ENCODE measurements around the gene IFT81.

Gene IFT81

GRCh38 chr12:110093631-110094311, 30.4 kb upstream of the IFT81 start:
- no peak overlapping the region for H3K4me3 ChIP-seq (ENCODE audit: low read depth in 1 of 2, low read length in 1 of 2)
- TF ChIP-seq, protein P1, sequence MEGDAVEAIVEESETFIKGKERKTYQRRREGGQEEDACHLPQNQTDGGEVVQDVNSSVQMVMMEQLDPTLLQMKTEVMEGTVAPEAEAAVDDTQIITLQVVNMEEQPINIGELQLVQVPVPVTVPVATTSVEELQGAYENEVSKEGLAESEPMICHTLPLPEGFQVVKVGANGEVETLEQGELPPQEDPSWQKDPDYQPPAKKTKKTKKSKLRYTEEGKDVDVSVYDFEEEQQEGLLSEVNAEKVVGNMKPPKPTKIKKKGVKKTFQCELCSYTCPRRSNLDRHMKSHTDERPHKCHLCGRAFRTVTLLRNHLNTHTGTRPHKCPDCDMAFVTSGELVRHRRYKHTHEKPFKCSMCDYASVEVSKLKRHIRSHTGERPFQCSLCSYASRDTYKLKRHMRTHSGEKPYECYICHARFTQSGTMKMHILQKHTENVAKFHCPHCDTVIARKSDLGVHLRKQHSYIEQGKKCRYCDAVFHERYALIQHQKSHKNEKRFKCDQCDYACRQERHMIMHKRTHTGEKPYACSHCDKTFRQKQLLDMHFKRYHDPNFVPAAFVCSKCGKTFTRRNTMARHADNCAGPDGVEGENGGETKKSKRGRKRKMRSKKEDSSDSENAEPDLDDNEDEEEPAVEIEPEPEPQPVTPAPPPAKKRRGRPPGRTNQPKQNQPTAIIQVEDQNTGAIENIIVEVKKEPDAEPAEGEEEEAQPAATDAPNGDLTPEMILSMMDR (IDR thresholded peaks at IDR 0.05), result no peak
- H3K36me3 ChIP-seq, result no peaks in the 10 kb centered on the region
- no peaks in the 10 kb centered on the region for H3K9me3 ChIP-seq
- H3K27ac ChIP-seq, result no peak overlapping the region
- no peaks in the 10 kb centered on the region for H3K4me1 ChIP-seq (ENCODE audit: control insufficient read depth in 1 of 2, insufficient read depth in 1 of 2, low read depth in 1 of 2, low read length in 1 of 2)
- H3K27me3 ChIP-seq, result peaks cover 5% of the 10 kb centered on the region

GRCh38 chr12:110100315-110100970, 23.7 kb upstream of the IFT81 start:
- Histone ChIP-seq H3K4me3 (ENCODE audit: low read depth in 1 of 2, low read length in 1 of 2) (no peak overlapping the region), H3K36me3 (no peaks in the 10 kb centered on the region), H3K4me1 (ENCODE audit: control insufficient read depth in 1 of 2, insufficient read depth in 1 of 2, low read depth in 1 of 2, low read length in 1 of 2) (peaks cover 5% of the 10 kb centered on the region in 2 experiments), H3K27ac (no peak overlapping the region), H3K9me3 (no peaks in the 10 kb centered on the region), H3K27me3 (no peaks in the 10 kb centered on the region)
- TF ChIP-seq, protein P1 (IDR thresholded peaks at IDR 0.05), result peak; percentile 89

DNA sequence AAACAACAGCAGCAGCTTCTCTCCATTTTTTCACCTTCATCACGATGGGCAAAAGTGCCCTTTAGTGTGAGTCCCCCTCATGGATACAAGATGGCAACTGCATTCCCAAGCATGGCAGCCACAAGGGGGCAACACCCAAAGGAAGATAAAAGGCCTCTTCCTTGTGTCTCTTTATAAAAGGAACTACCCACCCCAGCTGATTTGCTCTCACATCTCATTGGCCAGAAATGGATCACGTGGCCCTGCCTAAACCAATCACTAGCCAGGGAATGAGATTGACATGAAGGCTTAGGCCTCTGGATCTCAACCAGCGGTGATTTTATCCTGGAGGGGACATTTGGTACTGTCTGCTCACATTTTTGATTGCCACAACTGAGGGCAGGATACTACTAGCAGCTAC, 21.9 kb upstream of the IFT81 start:
- TF ChIP-seq, protein P1 (IDR thresholded peaks at IDR 0.05), result no peak
- no peak overlapping the region for H3K27ac ChIP-seq
- H3K4me3 ChIP-seq (ENCODE audit: low read depth in 1 of 2, low read length in 1 of 2), result no peak overlapping the region
- H3K9me3 ChIP-seq, result no peaks in the 10 kb centered on the region
- no peaks in the 10 kb centered on the region for H3K36me3 ChIP-seq
- peaks cover 5% of the 10 kb centered on the region in 2 experiments for H3K4me1 ChIP-seq (ENCODE audit: control insufficient read depth in 1 of 2, insufficient read depth in 1 of 2, low read depth in 1 of 2, low read length in 1 of 2)
- H3K27me3 ChIP-seq, result no peaks in the 10 kb centered on the region

GRCh38 chr12:110104188-110105094, 19.7 kb upstream of the IFT81 start:
- Histone ChIP-seq H3K4me1 (ENCODE audit: control insufficient read depth in 1 of 2, insufficient read depth in 1 of 2, low read depth in 1 of 2, low read length in 1 of 2) (peaks cover 5% of the 10 kb centered on the region in 2 experiments), H3K36me3 (no peaks in the 10 kb centered on the region), H3K27me3 (no peaks in the 10 kb centered on the region), H3K9me3 (no peaks in the 10 kb centered on the region), H3K4me3 (ENCODE audit: low read depth in 1 of 2, low read length in 1 of 2) (no peak overlapping the region), H3K27ac (no peak overlapping the region)
- TF ChIP-seq, protein P1 (IDR thresholded peaks at IDR 0.05), result no peak

GRCh38 chr12:110105159-110105558, 19.0 kb upstream of the IFT81 start:
- H3K4me1 ChIP-seq (ENCODE audit: control insufficient read depth in 1 of 2, insufficient read depth in 1 of 2, low read depth in 1 of 2, low read length in 1 of 2), result peaks cover 4% of the 10 kb centered on the region in 2 experiments
- H3K9me3 ChIP-seq, result no peaks in the 10 kb centered on the region
- TF ChIP-seq, protein P1 (IDR thresholded peaks at IDR 0.05), result no peak
- H3K4me3 ChIP-seq (ENCODE audit: low read depth in 1 of 2, low read length in 1 of 2), result no peak overlapping the region
- H3K27me3 ChIP-seq, result no peaks in the 10 kb centered on the region
- no peak overlapping the region for H3K27ac ChIP-seq
- no peaks in the 10 kb centered on the region for H3K36me3 ChIP-seq

Measured in neutrophil (primary cell).